ENCODE measurements around the gene CHRNA7. TPM values are rescaled to one million over a fixed set of nuclear protein-coding genes. Genes with fewer than 3 reads are reported as not detected.
"Not testable (repeated sequence)": the region's sequence is repeated elsewhere in the genome, so short reads cannot be mapped to it uniquely, and the experiment has no call there.

The CHRNA7 gene
- polyA plus RNA-seq, 2 donors, result 0.15 to 0.31 TPM

GRCh38 chr15:32162143-32162542, 131.8 kb downstream of the CHRNA7 start:
- not testable (repeated sequence) for H3K27me3 ChIP-seq (ENCODE audit: control insufficient read depth in 1 of 2, insufficient read depth in 2 of 2, low read length in 2 of 2)
- WGBS, 2 donors, result no CpG with 5 or more reads among the region's 2 CpGs

GRCh38 chr15:32164065-32164464, 133.8 kb downstream of the CHRNA7 start:
- WGBS, 2 donors, result no CpG with 5 or more reads among the region's 7 CpGs
- not testable (repeated sequence) for H3K9me3 ChIP-seq (ENCODE audit: control insufficient read depth in 2 of 2, insufficient read depth in 1 of 2, low read depth in 1 of 2, low read length in 1 of 2); H3K36me3 ChIP-seq (ENCODE audit: control insufficient read depth in 2 of 2, insufficient read depth in 2 of 2, low read length in 1 of 2); H3K4me3 ChIP-seq (ENCODE audit: low read depth in 1 of 2, low read length in 2 of 2); H3K27ac ChIP-seq (ENCODE audit: low read depth in 2 of 2, low read length in 1 of 2); H3K4me1 ChIP-seq (ENCODE audit: control insufficient read depth in 2 of 2, insufficient read depth in 2 of 2, low read length in 1 of 2); H3K27me3 ChIP-seq (ENCODE audit: control insufficient read depth in 1 of 2, insufficient read depth in 2 of 2, low read length in 2 of 2)

More at GRCh38 chr15:32162143-32162542, 131.8 kb downstream of the CHRNA7 start:
- not testable (repeated sequence) for H3K4me3 ChIP-seq (ENCODE audit: low read depth in 1 of 2, low read length in 2 of 2); H3K9me3 ChIP-seq (ENCODE audit: control insufficient read depth in 2 of 2, insufficient read depth in 1 of 2, low read depth in 1 of 2, low read length in 1 of 2); H3K36me3 ChIP-seq (ENCODE audit: control insufficient read depth in 2 of 2, insufficient read depth in 2 of 2, low read length in 1 of 2); H3K4me1 ChIP-seq (ENCODE audit: control insufficient read depth in 2 of 2, insufficient read depth in 2 of 2, low read length in 1 of 2); H3K27ac ChIP-seq (ENCODE audit: low read depth in 2 of 2, low read length in 1 of 2)

- not testable (repeated sequence) for H3K27ac ChIP-seq (ENCODE audit: low read depth in 2 of 2, low read length in 1 of 2); H3K4me3 ChIP-seq (ENCODE audit: low read depth in 1 of 2, low read length in 2 of 2); H3K36me3 ChIP-seq (ENCODE audit: control insufficient read depth in 2 of 2, insufficient read depth in 2 of 2, low read length in 1 of 2); H3K9me3 ChIP-seq (ENCODE audit: control insufficient read depth in 2 of 2, insufficient read depth in 1 of 2, low read depth in 1 of 2, low read length in 1 of 2); H3K4me1 ChIP-seq (ENCODE audit: control insufficient read depth in 2 of 2, insufficient read depth in 2 of 2, low read length in 1 of 2); H3K27me3 ChIP-seq (ENCODE audit: control insufficient read depth in 1 of 2, insufficient read depth in 2 of 2, low read length in 2 of 2)
- WGBS, 2 donors, result no CpG with 5 or more reads among the region's 1 CpG
These were observed 134.4 kb downstream of the CHRNA7 start for GRCh38 chr15:32164747-32165146.

GRCh38 chr15:32165775-32166174, 135.5 kb downstream of the CHRNA7 start:
- H3K36me3 ChIP-seq (ENCODE audit: control insufficient read depth in 2 of 2, insufficient read depth in 2 of 2, low read length in 1 of 2); H3K27me3 ChIP-seq (ENCODE audit: control insufficient read depth in 1 of 2, insufficient read depth in 2 of 2, low read length in 2 of 2); H3K4me3 ChIP-seq (ENCODE audit: low read depth in 1 of 2, low read length in 2 of 2); H3K27ac ChIP-seq (ENCODE audit: low read depth in 2 of 2, low read length in 1 of 2); H3K4me1 ChIP-seq (ENCODE audit: control insufficient read depth in 2 of 2, insufficient read depth in 2 of 2, low read length in 1 of 2); H3K9me3 ChIP-seq (ENCODE audit: control insufficient read depth in 2 of 2, insufficient read depth in 1 of 2, low read depth in 1 of 2, low read length in 1 of 2): not testable (repeated sequence)
- 61 to 73% methylated on average over 1 of the region's 5 CpGs for WGBS, 2 donors

GRCh38 chr15:32166270-32166669, 136.0 kb downstream of the CHRNA7 start:
- H3K4me1 ChIP-seq (ENCODE audit: control insufficient read depth in 2 of 2, insufficient read depth in 2 of 2, low read length in 1 of 2); H3K27ac ChIP-seq (ENCODE audit: low read depth in 2 of 2, low read length in 1 of 2); H3K9me3 ChIP-seq (ENCODE audit: control insufficient read depth in 2 of 2, insufficient read depth in 1 of 2, low read depth in 1 of 2, low read length in 1 of 2); H3K4me3 ChIP-seq (ENCODE audit: low read depth in 1 of 2, low read length in 2 of 2); H3K36me3 ChIP-seq (ENCODE audit: control insufficient read depth in 2 of 2, insufficient read depth in 2 of 2, low read length in 1 of 2); H3K27me3 ChIP-seq (ENCODE audit: control insufficient read depth in 1 of 2, insufficient read depth in 2 of 2, low read length in 2 of 2): not testable (repeated sequence)
- WGBS, 2 donors, result 90 to 94% methylated on average over 4 of the region's 4 CpGs

- H3K9me3 ChIP-seq (ENCODE audit: control insufficient read depth in 2 of 2, insufficient read depth in 1 of 2, low read depth in 1 of 2, low read length in 1 of 2); H3K4me3 ChIP-seq (ENCODE audit: low read depth in 1 of 2, low read length in 2 of 2); H3K27ac ChIP-seq (ENCODE audit: low read depth in 2 of 2, low read length in 1 of 2); H3K36me3 ChIP-seq (ENCODE audit: control insufficient read depth in 2 of 2, insufficient read depth in 2 of 2, low read length in 1 of 2); H3K4me1 ChIP-seq (ENCODE audit: control insufficient read depth in 2 of 2, insufficient read depth in 2 of 2, low read length in 1 of 2); H3K27me3 ChIP-seq (ENCODE audit: control insufficient read depth in 1 of 2, insufficient read depth in 2 of 2, low read length in 2 of 2): not testable (repeated sequence)
- 95 to 98% methylated on average over 14 to 19 of the region's 35 CpGs for WGBS, 2 donors
These were observed 137.6 kb downstream of the CHRNA7 start for GRCh38 chr15:32167913-32168312.

GRCh38 chr15:32180579-32180978, 150.3 kb downstream of the CHRNA7 start:
- not testable (repeated sequence) for H3K27me3 ChIP-seq (ENCODE audit: control insufficient read depth in 1 of 2, insufficient read depth in 2 of 2, low read length in 2 of 2); H3K9me3 ChIP-seq (ENCODE audit: control insufficient read depth in 2 of 2, insufficient read depth in 1 of 2, low read depth in 1 of 2, low read length in 1 of 2); H3K4me3 ChIP-seq (ENCODE audit: low read depth in 1 of 2, low read length in 2 of 2); H3K4me1 ChIP-seq (ENCODE audit: control insufficient read depth in 2 of 2, insufficient read depth in 2 of 2, low read length in 1 of 2); H3K36me3 ChIP-seq (ENCODE audit: control insufficient read depth in 2 of 2, insufficient read depth in 2 of 2, low read length in 1 of 2); H3K27ac ChIP-seq (ENCODE audit: low read depth in 2 of 2, low read length in 1 of 2)
- no CpG with 5 or more reads among the region's 5 CpGs for WGBS, 2 donors

- not testable (repeated sequence) for H3K27me3 ChIP-seq (ENCODE audit: control insufficient read depth in 1 of 2, insufficient read depth in 2 of 2, low read length in 2 of 2); H3K27ac ChIP-seq (ENCODE audit: low read depth in 2 of 2, low read length in 1 of 2); H3K9me3 ChIP-seq (ENCODE audit: control insufficient read depth in 2 of 2, insufficient read depth in 1 of 2, low read depth in 1 of 2, low read length in 1 of 2); H3K36me3 ChIP-seq (ENCODE audit: control insufficient read depth in 2 of 2, insufficient read depth in 2 of 2, low read length in 1 of 2); H3K4me1 ChIP-seq (ENCODE audit: control insufficient read depth in 2 of 2, insufficient read depth in 2 of 2, low read length in 1 of 2); H3K4me3 ChIP-seq (ENCODE audit: low read depth in 1 of 2, low read length in 2 of 2)
- WGBS, 2 donors, result no CpG with 5 or more reads among the region's 4 CpGs
These were observed 163.5 kb downstream of the CHRNA7 start for GRCh38 chr15:32193780-32194179.

GRCh38 chr15:32196206-32196605, 165.9 kb downstream of the CHRNA7 start:
- not testable (repeated sequence) for H3K4me1 ChIP-seq (ENCODE audit: control insufficient read depth in 2 of 2, insufficient read depth in 2 of 2, low read length in 1 of 2); H3K9me3 ChIP-seq (ENCODE audit: control insufficient read depth in 2 of 2, insufficient read depth in 1 of 2, low read depth in 1 of 2, low read length in 1 of 2); H3K36me3 ChIP-seq (ENCODE audit: control insufficient read depth in 2 of 2, insufficient read depth in 2 of 2, low read length in 1 of 2); H3K4me3 ChIP-seq (ENCODE audit: low read depth in 1 of 2, low read length in 2 of 2); H3K27me3 ChIP-seq (ENCODE audit: control insufficient read depth in 1 of 2, insufficient read depth in 2 of 2, low read length in 2 of 2); H3K27ac ChIP-seq (ENCODE audit: low read depth in 2 of 2, low read length in 1 of 2)
- WGBS, 2 donors, result 77 to 82% methylated on average over 3 of the region's 7 CpGs

GRCh38 chr15:32198938-32199337, 168.6 kb downstream of the CHRNA7 start:
- not testable (repeated sequence) for H3K9me3 ChIP-seq (ENCODE audit: control insufficient read depth in 2 of 2, insufficient read depth in 1 of 2, low read depth in 1 of 2, low read length in 1 of 2); H3K4me3 ChIP-seq (ENCODE audit: low read depth in 1 of 2, low read length in 2 of 2); H3K36me3 ChIP-seq (ENCODE audit: control insufficient read depth in 2 of 2, insufficient read depth in 2 of 2, low read length in 1 of 2); H3K27ac ChIP-seq (ENCODE audit: low read depth in 2 of 2, low read length in 1 of 2); H3K4me1 ChIP-seq (ENCODE audit: control insufficient read depth in 2 of 2, insufficient read depth in 2 of 2, low read length in 1 of 2); H3K27me3 ChIP-seq (ENCODE audit: control insufficient read depth in 1 of 2, insufficient read depth in 2 of 2, low read length in 2 of 2)
- WGBS, 2 donors, result 76 to 79% methylated on average over 2 to 3 of the region's 5 CpGs

Measured in esophagus (tissue), 2 donors.